Endometrium (tissue), 2 donors: Measurements from ENCODE around the gene VWA1.
"Not testable (repeated sequence)": the region's sequence is repeated elsewhere in the genome, so short reads cannot be mapped to it uniquely, and the experiment has no call there.

ENCODE experiments used
- FAIRE-seq: peaks from 2 replicates; lab custom pipeline; 2012; peaks lifted over from hg19 to GRCh38; lab: Jason Lieb, UNC
- donor health status: control.
- donor health status: control.

Gene VWA1

GRCh38 chr1:1437033-1437903 is 1.8 kb downstream of the VWA1 start:
- FAIRE-seq, result no peak

- FAIRE-seq, result no peak
Observed at GRCh38 chr1:1437904-1438376, 2.5 kb downstream of the VWA1 start.

- FAIRE-seq, result no peak
Observed at GRCh38 chr1:1438531-1439381, 3.3 kb downstream of the VWA1 start.

GRCh38 chr1:1439546-1440261 is 4.2 kb downstream of the VWA1 start:
- FAIRE-seq, result no peak

GRCh38 chr1:1440262-1441001 is 4.9 kb downstream of the VWA1 start:
- FAIRE-seq, result no peak

- no peak for FAIRE-seq
Observed at GRCh38 chr1:1441002-1441888, 5.8 kb downstream of the VWA1 start.

GRCh38 chr1:1442069-1442770 is 6.7 kb downstream of the VWA1 start:
- no peak for FAIRE-seq

GRCh38 chr1:1446631-1447030 is 11.1 kb downstream of the VWA1 start:
- FAIRE-seq, result not testable (repeated sequence)

- FAIRE-seq, result no peak
Observed at GRCh38 chr1:1449099-1449739, 13.7 kb downstream of the VWA1 start, which contains the start of gene ATAD3C. ATAD3C (plus strand) TSS chr1:1449689; CDS start chr1:1450684, 995 bp downstream.

GRCh38 chr1:1450616-1451015 is 15.1 kb downstream of the VWA1 start:
- not testable (repeated sequence) for FAIRE-seq

GRCh38 chr1:1451696-1452364 is 16.3 kb downstream of the VWA1 start:
- no peak for FAIRE-seq

GRCh38 chr1:1452365-1452739 is 16.9 kb downstream of the VWA1 start:
- not testable (repeated sequence) for FAIRE-seq

- no peak for FAIRE-seq
Observed at GRCh38 chr1:1452882-1453281, 17.4 kb downstream of the VWA1 start.

- FAIRE-seq, result not testable (repeated sequence)
Observed at GRCh38 chr1:1454286-1455056, 19.0 kb downstream of the VWA1 start.

- FAIRE-seq, result no peak
Observed at GRCh38 chr1:1455366-1455884, 19.9 kb downstream of the VWA1 start.

- not testable (repeated sequence) for FAIRE-seq
Observed at GRCh38 chr1:1455934-1456333, 20.4 kb downstream of the VWA1 start.

GRCh38 chr1:1456683-1457255 is 21.3 kb downstream of the VWA1 start:
- not testable (repeated sequence) for FAIRE-seq
